Neural cell (in vitro differentiated cells): ENCODE measurements around the gene LHFPL2. TPM values are rescaled to one million over a fixed set of nuclear protein-coding genes. Genes with fewer than 3 reads are reported as not detected.

Experiments
- H2AFZ ChIP-seq: fragments of 200-600, 300-800 bp; sonication (generic), shearing (Covaris generic); 2 replicates; pipeline ENCODE4 v1.6.0; 2014; ENCODE audit warnings: low read depth, mild to moderate bottlenecking, antibody characterized with exemption, low read length, moderate library complexity
- H3F3A ChIP-seq: fragments of 200-600 bp; shearing (Covaris generic); 2 replicates; pipeline ENCODE4 v1.6.1; 2016; ENCODE audit warnings: mild to moderate bottlenecking, moderate library complexity, mixed read lengths, antibody characterized with exemption, low read length; ENCODE audit not compliant: insufficient read depth, poor library complexity, severe bottlenecking
- H3K27ac ChIP-seq: fragments of 200-600, 300-800 bp; sonication (generic), shearing (Covaris generic); 2 replicates; pipeline ENCODE4 v1.5.1; 2014; ENCODE audit warnings: mild to moderate bottlenecking, low read length, moderate library complexity
- H3K27me3 ChIP-seq: fragments of 300-800, 200-600 bp; sonication (generic), shearing (Covaris generic); 2 replicates; pipeline ENCODE4 v1.6.0; 2014; ENCODE audit warnings: mild to moderate bottlenecking, low read depth, low read length, moderate library complexity; ENCODE audit not compliant: insufficient read depth
- H3K36me3 ChIP-seq: fragments of 300-800, 200-600 bp; sonication (generic), shearing (Covaris generic); 2 replicates; pipeline ENCODE4 v1.5.1; 2014; ENCODE audit warnings: mild to moderate bottlenecking, antibody characterized with exemption, low read length, moderate library complexity; ENCODE audit not compliant: insufficient read depth
- H3K4me2 ChIP-seq: fragments of 300-800, 200-600 bp; sonication (generic), shearing (Covaris generic); 2 replicates; pipeline ENCODE4 v1.6.0; 2014; ENCODE audit warnings: mild to moderate bottlenecking, low read length
- H3K4me3 ChIP-seq: fragments of 300-800, 200-600 bp; sonication (generic), shearing (Covaris generic); 2 replicates; pipeline ENCODE4 v1.5.1; 2014; ENCODE audit warnings: mild to moderate bottlenecking, low read length, moderate library complexity
- H3K79me2 ChIP-seq: fragments of 200-600 bp; shearing (Covaris generic); replicated peaks from 2 replicates; pipeline ENCODE4 v1.6.0; 2014; ENCODE audit warnings: mild to moderate bottlenecking, low read length, moderate library complexity; ENCODE audit not compliant: insufficient read depth
- H3K9ac ChIP-seq: fragments of 300-800, 200-600 bp; sonication (generic), shearing (Covaris generic); 2 replicates; pipeline ENCODE4 v1.6.1; 2016; ENCODE audit warnings: mild to moderate bottlenecking, low read length, mixed read lengths
- H3K9me2 ChIP-seq: fragments of 200-600 bp; shearing (Covaris generic); 2 replicates; pipeline ENCODE4 v1.6.1; 2016; ENCODE audit warnings: mild to moderate bottlenecking, low read length, mixed read lengths; ENCODE audit not compliant: insufficient read depth
- H3K9me3 ChIP-seq: fragments of 200-600, 300-800 bp; sonication (generic), shearing (Covaris generic); 2 replicates; pipeline ENCODE4 v1.6.1; 2016; ENCODE audit warnings: mild to moderate bottlenecking, mixed run types, low read length, moderate library complexity, mixed read lengths
- H4K20me1 ChIP-seq: fragments of 200-600 bp; shearing (Covaris generic); 2 replicates; pipeline ENCODE4 v1.6.1; 2016; ENCODE audit warnings: mild to moderate bottlenecking, mixed run types; ENCODE audit not compliant: insufficient read depth
- CTCF ChIP-seq: fragments of 450-650 bp; IDR thresholded peaks from 2 replicates; pipeline ENCODE4 v1.5.1; 2014; ENCODE audit warnings: antibody characterized with exemption, mild to moderate bottlenecking, moderate library complexity; ENCODE audit not compliant: poor library complexity, severe bottlenecking
- EP300 ChIP-seq: fragments of 450-650 bp; conservative IDR thresholded peaks from 2 replicates; pipeline ENCODE4 v1.6.1; 2014; ENCODE audit warnings: antibody characterized with exemption, mild to moderate bottlenecking, moderate library complexity; ENCODE audit not compliant: poor library complexity, severe bottlenecking
- EZH2 ChIP-seq: fragments of 200-600, 300-800 bp; shearing (Covaris generic), sonication (generic); IDR thresholded peaks from 2 replicates; pipeline ENCODE4 v1.6.1; 2014; ENCODE audit warnings: antibody characterized with exemption, low read length, borderline replicate concordance, mild to moderate bottlenecking; ENCODE audit not compliant: insufficient read depth, poor library complexity, severe bottlenecking
- MXI1 ChIP-seq: fragments of 450-650 bp; conservative IDR thresholded peaks from 2 replicates; pipeline ENCODE4 v1.6.1; 2014; ENCODE audit warnings: antibody characterized with exemption, mild to moderate bottlenecking; ENCODE audit not compliant: poor library complexity, severe bottlenecking
- POLR2AphosphoS5 ChIP-seq: IDR thresholded peaks from 2 replicates; pipeline ENCODE4 v1.6.1; 2012
- RAD21 ChIP-seq: fragments of 450-650 bp; conservative IDR thresholded peaks from 2 replicates; pipeline ENCODE4 v1.6.1; 2014; ENCODE audit warnings: antibody characterized with exemption, mild to moderate bottlenecking, moderate library complexity
- REST ChIP-seq: IDR thresholded peaks from 2 replicates; pipeline ENCODE4 v1.6.1; 2012; ENCODE audit warnings: borderline replicate concordance
- SMC3 ChIP-seq: fragments of 450-650 bp; conservative IDR thresholded peaks from 2 replicates; pipeline ENCODE4 v1.6.1; 2014; ENCODE audit warnings: antibody characterized with exemption, mild to moderate bottlenecking, moderate library complexity; ENCODE audit not compliant: poor library complexity
- TAF1 ChIP-seq: IDR thresholded peaks from 2 replicates; pipeline ENCODE4 v1.6.1; 2012; ENCODE audit warnings: low read depth
- polyA plus RNA-seq: library from polyadenylated mRNA; depleted of rRNA; stranded (reverse); fragments of >200 nt; gene quantifications from 2 replicates; pipeline ENCODE4 v1.2.3, GENCODE V29; 2014

Gene LHFPL2
- polyA plus RNA-seq, 1 donor from 2014 or later: 1.6 TPM

GRCh38 chr5:78594021-78594420 lies 54.6 kb downstream of the LHFPL2 start:
- H3K9me2 ChIP-seq: no peaks in the 10 kb centered on the region
- H3K27ac ChIP-seq: no peak overlapping the region
- H3K4me2 ChIP-seq: no peak overlapping the region
- H3K79me2 ChIP-seq: no peaks in the 10 kb centered on the region
- no peaks in the 10 kb centered on the region for H3K36me3 ChIP-seq
- H3K27me3 ChIP-seq: no peaks in the 10 kb centered on the region
- no peaks in the 10 kb centered on the region for H3F3A ChIP-seq
- no peak overlapping the region for H3K9ac ChIP-seq
- H2AFZ ChIP-seq: no peak overlapping the region
- no peak overlapping the region for H3K4me3 ChIP-seq
- TF ChIP-seq REST (no peak), RAD21 (no peak), MXI1 (no peak), CTCF (no peak), POLR2AphosphoS5 (no peak)
- H3K9me3 ChIP-seq: no peaks in the 10 kb centered on the region
- no peaks in the 10 kb centered on the region for H4K20me1 ChIP-seq

GRCh38 chr5:78593465-78593864 lies 55.1 kb downstream of the LHFPL2 start:
- no peaks in the 10 kb centered on the region for H3F3A ChIP-seq
- no peak overlapping the region for H3K9ac ChIP-seq
- no peak overlapping the region for H3K4me3 ChIP-seq
- H3K9me2 ChIP-seq: no peaks in the 10 kb centered on the region
- no peak overlapping the region for H2AFZ ChIP-seq
- H3K36me3 ChIP-seq: no peaks in the 10 kb centered on the region
- no peaks in the 10 kb centered on the region for H3K9me3 ChIP-seq
- no peak overlapping the region for H3K4me2 ChIP-seq
- H3K27ac ChIP-seq: no peak overlapping the region
- no peaks in the 10 kb centered on the region for H4K20me1 ChIP-seq
- no peaks in the 10 kb centered on the region for H3K27me3 ChIP-seq
- TF ChIP-seq POLR2AphosphoS5 (no peak), TAF1 (no peak), RAD21 (no peak), CTCF (no peak), SMC3 (no peak), EP300 (no peak), MXI1 (no peak), REST (no peak), EZH2 (no peak)
- H3K79me2 ChIP-seq: no peaks in the 10 kb centered on the region
